GM19438 (cell line): ENCODE data around the gene KLC3.
"Not testable (repeated sequence)": the region's sequence is repeated elsewhere in the genome, so short reads cannot be mapped to it uniquely, and the experiment has no call there.

ENCODE experiments used
- ATAC-seq: cut with Tn5 transposase; IDR thresholded peaks from one replicate; pipeline ENCODE4 v1.9.1; 2021; ENCODE audit warnings: low read depth; ENCODE audit not compliant: unreplicated experiment

KLC3 gene

DNA sequence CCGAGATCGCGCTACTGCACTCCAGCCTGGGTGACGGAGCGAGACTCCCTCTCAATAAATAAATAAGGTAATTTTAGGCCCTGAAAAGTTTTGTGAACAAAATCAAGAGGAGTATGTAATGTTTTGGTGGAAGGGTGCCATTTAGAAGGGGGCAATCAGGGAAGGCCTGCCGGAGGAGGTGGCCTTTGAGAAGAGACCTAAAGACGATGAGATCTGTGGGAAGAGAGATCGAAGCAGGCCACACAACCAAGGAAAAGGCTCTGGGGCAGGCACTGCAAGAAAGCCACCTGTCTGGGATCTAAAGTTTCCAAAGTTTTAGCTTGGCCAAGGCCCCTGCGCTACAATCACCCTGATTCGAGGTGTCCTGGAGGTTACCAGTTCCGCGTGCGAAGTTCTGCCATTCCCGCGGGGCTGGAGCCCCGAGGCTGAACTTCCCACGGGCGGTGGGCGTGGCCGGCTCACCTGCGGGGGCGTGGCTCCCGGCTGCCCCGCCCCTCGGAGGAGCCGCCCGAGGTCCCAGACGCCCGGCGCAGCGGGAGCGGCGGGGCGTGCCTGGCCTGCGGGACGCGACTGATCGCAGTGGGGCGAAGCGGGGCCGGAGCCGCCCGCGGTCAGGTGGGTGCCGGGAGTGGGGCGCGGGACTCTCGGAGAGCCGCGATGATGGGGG, at the start of gene KLC3:
Gene KLC3 (plus strand): TSS at position 519 of the 667 bp plus-strand sequence. CDS start 4,792 bp downstream, outside the sequence.
- ATAC-seq, result no peak

GRCh38 chr19:45291834-45292233, 48.7 kb upstream of the KLC3 start:
- no peak for ATAC-seq

DNA sequence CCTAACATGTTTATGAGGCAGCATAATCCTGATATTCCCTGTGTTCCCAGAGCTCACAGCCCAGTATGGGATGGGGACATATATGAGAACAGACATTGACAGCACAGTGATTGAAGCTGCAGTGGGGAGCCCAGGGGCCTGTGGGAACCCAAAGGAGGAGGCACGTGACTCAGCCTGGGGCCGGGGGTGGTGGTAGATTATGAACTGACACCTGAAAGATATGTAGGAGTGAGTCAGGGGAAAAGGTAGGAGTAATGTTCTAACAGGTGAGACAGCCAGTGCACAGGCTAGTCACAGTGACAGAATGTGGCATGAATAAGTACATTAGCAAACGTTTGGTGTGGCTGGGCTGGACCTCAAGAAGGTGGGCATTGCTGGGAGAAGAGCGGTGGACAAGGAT, 46.9 kb upstream of the KLC3 start:
- no peak for ATAC-seq

DNA sequence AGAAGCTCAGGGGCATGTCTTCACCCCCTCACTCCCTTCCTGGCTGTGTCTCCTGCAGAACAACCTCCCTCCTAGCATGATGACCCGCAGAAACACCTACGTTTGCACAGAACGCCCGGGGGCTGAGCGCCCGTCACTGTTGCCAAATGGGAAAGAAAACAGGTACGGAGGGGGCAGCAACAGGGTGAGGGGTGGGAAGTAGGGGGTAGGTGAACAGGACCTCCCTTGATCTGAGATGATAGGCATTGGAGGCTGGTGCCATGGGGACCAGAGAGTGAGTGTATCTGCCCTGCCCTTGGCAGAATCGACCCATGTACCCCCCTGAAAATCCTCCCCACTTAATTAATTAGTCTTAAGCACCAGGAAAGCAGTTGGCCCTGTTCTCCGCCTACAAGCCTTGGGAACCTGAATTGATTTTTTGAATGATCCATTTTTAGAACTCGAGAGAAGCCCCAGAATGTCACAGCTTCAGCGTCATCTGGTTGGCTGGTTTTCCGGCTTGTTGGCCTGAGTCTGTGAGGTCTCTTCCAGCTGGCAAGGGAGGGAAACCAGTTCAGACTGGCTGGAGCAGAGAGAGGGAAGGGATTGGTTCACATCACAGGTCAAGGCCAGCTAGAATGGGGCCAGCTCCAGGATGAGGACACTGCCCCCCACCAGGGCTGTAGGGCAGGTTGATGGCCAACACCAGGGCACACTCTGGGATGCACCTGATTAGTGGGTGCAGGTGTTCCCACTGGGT, 46.1 kb upstream of the KLC3 start:
- ATAC-seq, result no peak

GRCh38 chr19:45295873-45296272, 44.7 kb upstream of the KLC3 start:
- ATAC-seq, result no peak

DNA sequence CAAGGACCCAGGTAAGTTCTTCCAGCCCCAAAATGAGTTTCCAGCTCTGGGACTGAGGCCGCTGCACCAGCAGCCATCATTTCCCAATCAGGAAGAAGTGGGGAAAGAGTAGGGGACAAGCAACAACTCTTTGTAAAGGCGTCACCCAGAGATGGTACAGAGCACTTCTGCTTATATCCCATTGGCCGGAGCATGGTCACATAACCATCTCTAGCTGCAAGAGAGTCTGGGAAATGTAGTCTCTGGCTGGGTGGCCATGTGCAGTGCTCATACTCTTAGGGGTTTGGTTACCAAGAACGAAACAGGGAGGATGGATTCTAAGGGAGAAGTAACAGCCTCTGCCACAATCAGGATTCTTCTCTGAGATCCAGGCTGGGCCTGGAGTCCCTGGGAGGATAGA, 44.2 kb upstream of the KLC3 start:
- ATAC-seq, result no peak

DNA sequence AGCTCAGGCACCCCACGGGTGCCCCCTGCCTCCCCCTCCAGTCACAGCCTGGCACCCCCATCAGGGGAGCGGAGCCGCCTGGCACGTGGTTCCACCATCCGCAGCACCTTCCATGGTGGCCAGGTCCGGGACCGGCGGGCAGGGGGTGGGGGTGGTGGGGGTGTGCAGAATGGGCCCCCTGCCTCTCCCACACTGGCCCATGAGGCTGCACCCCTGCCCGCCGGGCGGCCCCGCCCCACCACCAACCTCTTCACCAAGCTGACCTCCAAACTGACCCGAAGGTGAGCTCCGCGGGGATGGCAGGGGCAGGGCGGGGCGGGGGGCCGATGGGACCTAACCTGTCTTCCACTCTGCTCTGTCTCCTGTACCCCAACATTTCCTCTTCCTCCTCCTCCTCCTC, 42.9 kb upstream of the KLC3 start:
- no peak for ATAC-seq

GRCh38 chr19:45298264-45298663, 42.3 kb upstream of the KLC3 start:
- ATAC-seq, result no peak

DNA sequence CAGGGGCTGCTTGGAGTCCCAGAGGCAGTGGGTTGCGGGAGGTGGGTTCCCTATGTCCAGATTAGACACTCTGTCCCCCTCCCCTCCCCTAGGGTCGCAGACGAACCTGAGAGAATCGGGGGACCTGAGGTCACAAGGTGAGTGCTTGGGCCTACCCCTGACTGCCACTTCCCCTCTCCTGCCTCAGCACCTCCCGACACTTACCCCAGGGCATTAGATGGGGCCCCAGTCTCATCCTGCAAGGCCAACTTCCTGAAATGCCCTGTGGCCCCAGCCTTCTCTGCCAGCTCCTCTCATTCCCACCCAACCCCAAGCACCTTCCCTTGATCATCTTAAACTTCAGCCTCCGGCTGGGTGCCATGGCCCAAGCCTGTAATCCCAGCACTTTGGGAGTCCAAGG, 40.8 kb upstream of the KLC3 start:
- ATAC-seq, result no peak

DNA sequence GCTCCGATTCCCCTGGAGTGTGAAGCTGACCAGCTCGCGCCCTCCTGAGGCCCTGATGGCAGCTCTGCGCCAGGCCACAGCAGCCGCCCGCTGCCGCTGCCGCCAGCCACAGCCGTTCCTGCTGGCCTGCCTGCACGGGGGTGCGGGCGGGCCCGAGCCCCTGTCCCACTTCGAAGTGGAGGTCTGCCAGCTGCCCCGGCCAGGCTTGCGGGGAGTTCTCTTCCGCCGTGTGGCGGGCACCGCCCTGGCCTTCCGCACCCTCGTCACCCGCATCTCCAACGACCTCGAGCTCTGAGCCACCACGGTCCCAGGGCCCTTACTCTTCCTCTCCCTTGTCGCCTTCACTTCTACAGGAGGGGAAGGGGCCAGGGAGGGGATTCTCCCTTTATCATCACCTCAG, 38.1 kb upstream of the KLC3 start:
- no peak for ATAC-seq

DNA sequence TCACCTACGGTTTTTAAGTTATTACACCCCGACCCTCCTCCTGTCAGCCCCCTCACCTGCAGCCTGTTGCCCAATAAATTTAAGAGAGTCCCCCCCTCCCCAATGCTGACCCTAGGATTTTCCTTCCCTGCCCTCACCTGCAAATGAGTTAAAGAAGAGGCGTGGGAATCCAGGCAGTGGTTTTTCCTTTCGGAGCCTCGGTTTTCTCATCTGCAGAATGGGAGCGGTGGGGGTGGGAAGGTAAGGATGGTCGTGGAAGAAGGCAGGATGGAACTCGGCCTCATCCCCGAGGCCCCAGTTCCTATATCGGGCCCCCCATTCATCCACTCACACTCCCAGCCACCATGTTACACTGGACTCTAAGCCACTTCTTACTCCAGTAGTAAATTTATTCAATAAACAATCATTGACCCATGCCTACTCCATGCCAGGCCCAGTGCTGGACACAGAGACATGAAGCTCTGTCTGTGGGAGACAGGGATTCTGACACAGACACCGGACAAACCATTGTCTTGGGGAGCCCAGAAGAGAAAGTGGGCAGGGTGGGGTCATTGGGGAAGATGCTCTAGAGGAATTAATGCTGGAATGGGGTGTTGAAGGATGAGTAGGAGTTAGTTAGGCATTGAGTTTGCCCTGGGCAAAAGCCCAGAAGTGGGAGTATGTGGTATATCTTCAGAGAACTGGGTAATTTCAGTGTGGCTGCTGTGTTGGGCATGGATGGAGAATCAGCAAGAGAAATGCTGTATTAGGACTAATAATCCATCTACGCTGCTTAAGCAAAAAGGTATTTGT, 37.1 kb upstream of the KLC3 start:
- ATAC-seq, result no peak

DNA sequence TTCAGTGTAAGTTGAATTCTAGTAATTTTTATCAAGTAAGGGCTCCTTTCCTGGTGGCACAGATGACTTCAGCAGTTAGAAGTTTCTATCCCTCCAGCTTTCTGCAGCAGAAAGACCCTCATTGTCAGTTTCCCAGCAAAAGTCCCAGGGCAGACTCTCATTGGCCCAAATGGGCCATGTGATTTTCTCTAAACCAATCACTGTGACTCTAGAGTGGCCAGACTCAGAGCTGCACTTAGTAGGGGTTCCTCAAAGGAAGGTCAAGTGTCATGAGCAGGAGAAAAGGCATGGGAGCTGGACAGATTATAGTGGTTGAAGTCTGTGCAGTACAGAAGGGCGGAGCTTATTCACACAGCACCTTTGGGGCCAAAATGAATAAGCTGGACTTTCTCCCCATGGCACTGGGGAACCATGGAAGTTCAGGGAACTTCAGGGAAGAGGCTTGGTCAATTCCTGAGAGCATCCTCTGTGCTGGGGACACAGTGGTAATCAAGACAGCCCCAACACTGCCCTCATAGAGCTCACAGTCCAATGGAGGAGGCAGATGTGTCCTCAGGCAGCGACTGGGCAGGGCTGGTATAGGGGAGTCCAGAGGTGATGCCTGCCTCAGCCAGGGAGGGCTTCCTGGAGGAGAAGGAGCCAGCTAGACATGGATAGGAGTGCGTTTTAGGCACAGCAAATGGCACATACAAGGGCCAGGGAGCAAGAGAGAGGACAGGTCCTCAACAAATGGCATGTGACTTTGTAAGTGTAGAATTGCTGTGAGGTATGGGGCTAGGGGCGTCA, 36.2 kb upstream of the KLC3 start:
- no peak for ATAC-seq

- no peak for ATAC-seq
These were observed 35.5 kb upstream of the KLC3 start for GRCh38 chr19:45305007-45305406.

DNA sequence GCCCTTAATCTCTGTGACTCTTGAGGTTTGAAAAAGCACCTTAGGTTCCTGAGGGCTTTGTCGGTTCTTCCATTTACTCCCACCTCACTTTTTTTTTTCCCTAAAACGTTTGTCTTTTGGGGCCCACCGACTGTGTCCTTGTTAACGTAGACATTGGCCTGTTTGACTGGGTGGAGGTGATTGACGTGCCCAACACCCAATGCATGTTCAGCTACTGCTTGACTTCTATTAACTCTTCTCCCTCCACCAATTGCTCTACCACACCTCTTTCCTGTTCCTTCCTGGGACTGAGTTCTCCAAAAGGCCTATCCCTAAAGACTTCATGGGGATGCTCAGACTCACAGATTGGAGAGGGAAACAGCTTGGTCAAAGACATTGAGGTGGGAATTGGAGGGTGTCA, 35.1 kb upstream of the KLC3 start:
- ATAC-seq, result no peak

DNA sequence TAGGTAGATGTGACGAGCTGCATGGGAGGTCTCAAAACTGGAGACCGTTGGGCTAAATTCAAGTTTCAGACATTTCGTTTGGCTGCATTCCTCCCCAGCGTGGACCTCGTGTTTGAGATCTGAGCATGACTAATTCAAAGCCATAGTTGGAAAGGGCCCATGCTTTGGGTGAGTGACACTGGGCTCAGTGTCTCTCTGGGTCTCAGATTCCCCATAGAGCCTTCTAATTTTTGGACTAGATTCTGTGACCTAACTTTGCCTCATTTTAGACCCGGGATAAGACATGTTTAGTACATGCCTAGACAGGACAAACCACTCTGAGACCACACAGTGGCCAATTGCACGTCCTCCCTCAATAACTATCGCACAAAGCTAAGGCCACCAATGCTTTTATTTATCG, 34.5 kb upstream of the KLC3 start:
- no peak for ATAC-seq

DNA sequence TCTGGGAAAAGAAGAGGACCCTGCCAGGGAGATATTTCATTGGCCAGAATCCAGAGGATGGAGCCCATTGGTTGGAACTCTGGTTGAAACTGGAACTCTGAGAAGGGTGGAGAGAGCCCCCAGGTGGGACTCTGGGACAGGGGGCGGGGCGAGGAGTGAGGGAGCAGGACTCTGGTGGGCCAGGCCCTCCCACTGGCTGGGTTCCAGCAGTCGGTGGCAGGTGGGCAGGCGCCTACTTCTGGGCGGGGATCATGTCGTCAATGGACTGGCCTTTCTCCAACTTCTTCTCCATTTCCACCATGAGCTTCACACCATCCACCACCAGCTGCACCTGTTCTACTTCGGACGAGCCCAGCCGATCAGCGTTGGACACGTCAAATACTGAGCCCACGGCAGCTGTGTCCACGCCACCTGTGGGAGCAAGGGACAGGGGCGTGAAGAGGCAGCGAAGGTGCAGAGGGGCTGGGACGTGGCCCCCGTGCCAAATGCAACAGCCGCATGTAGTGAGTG, 34.0 kb upstream of the KLC3 start:
- no peak for ATAC-seq

- no peak for ATAC-seq
These were observed 33.2 kb upstream of the KLC3 start for GRCh38 chr19:45307361-45307760.

GRCh38 chr19:45309322-45309721, 31.2 kb upstream of the KLC3 start:
- ATAC-seq, result not testable (repeated sequence)

DNA sequence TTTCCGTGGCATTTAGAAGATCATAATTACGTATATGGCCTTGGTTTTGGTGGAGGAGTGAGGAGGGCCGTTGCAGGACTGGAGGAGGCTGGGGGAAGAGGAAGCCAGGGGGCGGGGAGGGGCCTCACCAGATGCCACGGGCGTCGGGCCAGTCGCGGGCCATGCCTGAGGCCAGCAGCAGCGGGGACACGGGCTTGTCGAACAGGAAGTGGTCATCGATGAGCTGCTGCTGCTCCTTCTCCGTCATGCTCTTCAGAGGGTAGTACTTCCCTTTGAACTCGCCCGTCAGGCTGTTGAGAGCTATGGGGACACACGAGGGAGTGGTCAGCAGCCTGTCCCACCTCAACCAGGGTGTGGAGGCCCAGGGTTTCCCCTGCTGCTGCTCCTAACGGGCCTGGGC, 28.9 kb upstream of the KLC3 start:
- ATAC-seq, result no peak

DNA sequence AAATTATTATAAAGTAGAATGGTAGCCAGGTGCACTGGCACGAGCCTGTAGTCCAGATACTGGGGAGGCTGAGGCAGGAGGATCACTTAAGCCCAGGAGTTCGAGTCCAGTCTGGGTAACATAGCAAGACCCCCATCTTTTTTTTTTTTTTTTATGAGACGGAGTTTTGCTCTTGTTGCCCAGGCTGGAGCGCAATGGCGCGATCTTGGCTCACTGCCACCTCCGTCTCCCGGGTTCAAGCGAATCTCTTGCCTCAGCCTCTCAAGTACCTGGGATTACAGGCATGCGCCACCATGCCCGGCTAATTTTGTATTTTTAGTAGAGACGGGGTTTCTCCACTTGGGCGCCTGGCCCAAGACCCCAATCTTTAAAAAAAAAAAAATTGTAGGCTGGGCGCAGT, 28.3 kb upstream of the KLC3 start:
- ATAC-seq, result not testable (repeated sequence)
